Jurkat, Clone E6-1 (cell line): ENCODE results near the gene SPHK2.
A peak's percentile ranks its signal among the peaks of the same experiment; 100 is the strongest.

ENCODE experiments used
- DNase-seq: peaks from one replicate; pipeline ENCODE4 v3.0.0-alpha.2; 2011; ENCODE audit warnings: low read depth, low spot score
- H3K4me3 ChIP-seq: 2 replicates; pipeline ENCODE4 v1.5.1; 2011; ENCODE audit warnings: mild to moderate bottlenecking, low read length, control low read depth, moderate library complexity

The SPHK2 gene

DNA sequence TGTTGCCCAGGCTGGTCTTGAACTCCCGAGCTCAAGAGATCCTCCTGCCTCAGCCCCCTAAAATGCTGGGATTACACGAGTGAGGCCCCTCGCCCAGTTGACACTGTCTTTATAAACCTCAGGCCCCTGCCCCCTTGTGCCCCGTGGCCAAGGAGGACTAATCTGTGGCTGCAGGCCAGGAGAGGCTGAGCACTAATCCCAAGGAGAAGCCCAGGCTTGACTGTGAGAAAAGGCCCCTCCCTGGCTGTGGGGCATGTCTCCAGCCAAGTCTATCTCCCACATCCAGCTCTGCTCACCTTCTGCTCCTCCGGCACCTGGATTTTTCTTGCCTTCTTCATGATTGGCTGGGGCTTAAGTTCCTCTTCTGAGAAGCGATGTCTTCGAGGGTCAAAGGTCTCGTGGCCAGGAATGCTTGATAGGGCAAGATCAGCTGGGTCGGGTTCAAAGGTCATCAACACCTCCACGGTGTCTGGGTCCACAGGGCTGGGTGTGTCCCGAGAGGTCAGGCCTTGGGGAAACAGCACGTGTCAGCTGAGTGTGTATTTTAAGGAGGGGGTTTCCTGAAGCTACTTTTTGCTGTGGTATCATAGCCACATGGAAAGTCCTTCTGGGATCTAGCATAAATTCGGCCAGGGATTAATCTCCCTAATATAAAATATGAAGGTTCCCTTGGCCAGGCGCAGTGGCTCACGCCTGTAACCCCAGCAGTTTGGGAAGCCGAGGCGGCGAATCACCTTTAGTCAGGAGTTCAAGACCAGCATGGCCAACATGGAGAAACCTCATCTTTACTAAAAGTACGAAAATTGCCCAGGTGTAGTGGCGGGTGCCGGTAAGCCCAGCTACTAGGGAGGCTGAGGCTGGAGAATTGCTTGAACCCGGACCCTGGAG lies 14.1 kb downstream of the SPHK2 start:
- DNase-seq: no peak
- peak overlapping the region; percentile 64 for H3K4me3 ChIP-seq

DNA sequence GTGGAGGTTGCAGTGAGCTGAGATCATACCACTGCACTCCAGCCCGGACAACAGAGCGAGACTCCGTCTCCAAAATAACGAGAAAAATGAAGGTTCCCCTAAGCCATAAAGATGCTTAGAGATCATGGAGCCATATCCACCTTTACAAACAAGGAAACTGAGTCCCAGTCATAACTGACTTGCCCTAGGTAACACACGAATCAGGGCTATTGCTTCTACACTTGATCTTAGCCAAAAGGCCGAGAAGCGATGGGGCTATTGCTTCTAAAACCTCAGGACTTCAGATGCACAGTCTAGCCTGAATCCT lies 14.7 kb downstream of the SPHK2 start:
- peak overlapping the region; percentile 64 for H3K4me3 ChIP-seq
- DNase-seq: no peak

DNA sequence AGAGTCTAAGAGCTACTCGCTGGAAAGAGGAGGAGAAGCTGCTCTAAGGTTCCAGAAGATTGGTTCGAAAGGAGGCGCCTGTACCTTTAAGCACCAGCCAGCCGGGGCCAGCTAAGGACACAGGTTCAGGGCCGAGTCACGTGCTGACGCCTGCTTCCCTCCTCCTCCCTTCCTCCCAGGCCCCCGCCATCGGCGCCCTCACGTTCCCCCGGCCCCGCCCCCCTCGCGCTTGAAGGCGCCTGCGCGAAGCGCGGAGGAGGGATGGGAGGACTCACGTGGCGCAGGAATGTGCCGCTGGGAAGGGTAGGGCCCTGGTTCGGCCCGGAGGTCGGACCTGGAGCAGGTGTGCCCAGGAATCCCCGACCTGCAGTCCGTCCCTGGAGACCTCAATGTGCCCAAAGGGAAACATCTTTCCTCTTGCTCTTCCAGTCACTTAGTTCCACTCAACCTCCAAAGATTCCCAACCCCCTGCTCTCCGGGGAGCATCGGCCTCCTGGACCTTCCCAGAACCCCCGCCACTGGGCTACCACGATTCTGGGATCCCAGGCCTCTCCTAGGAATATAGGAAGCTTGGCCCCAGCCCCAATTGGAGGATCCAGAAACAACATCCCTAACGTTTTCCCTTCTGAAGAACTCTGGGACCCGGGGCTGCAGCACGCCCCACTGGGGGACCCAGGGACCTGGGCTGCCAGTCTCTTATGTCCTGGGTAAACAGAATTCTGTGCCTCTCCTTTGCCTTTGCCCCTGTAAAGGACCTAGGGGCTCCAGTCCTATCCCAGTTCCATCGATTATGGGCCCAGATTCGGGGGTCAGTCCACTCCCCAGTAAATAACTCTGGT lies 15.3 kb downstream of the SPHK2 start:
- H3K4me3 ChIP-seq: peak overlapping the region; percentile 64
- DNase-seq: peak; percentile 95

DNA sequence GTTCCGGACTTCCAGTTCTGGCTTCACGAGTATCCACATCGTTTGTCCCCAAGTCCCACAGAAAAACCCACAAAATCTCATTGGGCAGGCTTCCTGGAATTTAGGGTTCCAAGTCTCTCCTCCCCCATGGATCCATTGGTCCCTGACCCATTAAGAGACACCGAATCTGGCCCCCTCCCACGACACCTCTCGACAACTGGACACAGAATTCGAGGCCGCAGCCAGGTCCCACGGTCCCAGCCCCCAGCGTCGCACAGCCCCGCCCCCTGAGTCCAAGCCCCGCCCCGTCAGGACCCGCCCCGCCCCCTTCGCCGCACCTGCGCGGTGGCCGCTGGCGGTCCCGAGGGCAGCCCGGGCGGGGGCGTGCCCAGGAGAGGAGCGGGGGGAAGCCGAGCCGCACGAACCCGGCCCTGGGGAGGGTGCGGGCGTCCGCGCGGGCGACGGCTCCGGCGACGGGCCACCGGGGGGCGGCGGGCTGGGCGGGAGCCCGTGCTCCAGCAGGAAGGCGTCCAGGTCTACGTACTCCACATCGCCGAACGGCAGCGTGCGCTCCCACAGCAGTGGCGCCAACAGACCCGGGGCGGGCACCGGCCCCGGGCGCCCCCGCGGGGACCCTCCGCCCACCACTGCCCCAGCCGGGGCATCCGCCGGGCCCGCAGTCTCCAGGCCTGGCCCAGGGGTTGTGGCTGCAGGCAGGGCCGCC lies 16.1 kb downstream of the SPHK2 start:
- no peak for DNase-seq
- peak overlapping the region; percentile 76 for H3K4me3 ChIP-seq

DNA sequence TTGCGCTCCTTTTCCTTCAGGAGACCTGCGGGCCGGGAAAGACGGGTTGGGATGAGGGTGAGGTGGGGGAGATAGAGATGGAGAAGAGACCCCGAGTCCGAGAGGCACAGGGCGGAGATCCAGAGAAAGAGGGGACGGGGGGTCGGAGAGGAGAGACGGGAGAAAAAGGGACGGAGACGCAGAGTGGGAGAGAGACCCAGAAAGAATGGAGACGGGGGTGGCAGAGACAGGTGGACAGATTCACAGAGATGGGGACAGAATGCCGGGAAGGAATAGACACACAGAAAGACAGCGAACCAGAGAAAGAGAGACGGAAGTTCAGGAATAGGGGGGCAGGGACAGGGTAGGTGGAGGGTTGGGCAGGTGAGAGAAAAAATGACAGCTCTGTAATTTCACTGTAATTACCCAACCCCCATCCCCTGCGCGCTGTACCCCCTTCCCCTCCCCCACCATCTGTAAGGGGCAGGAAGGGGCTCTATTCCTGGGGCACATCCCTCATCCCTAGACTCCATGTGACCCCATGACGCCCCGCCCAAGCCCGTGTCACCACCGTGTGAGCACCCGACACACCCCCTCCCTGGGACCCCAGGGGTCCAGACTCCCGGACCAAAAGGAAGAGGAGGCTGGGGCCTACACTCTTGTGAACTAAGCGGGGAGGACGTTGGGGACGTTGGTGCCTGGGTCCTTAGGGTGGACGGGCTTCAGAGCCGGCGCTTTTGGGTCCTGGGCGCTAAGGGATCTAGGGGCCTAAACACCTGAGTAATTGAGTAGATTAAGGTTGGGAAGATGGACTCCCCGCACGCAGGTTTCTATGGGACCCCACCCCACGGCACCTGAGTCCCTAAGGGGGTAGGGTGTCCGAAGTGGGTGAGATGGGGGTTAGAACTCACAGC lies 16.9 kb downstream of the SPHK2 start:
- peak overlapping the region; percentile 76 for H3K4me3 ChIP-seq
- DNase-seq: no peak

DNA sequence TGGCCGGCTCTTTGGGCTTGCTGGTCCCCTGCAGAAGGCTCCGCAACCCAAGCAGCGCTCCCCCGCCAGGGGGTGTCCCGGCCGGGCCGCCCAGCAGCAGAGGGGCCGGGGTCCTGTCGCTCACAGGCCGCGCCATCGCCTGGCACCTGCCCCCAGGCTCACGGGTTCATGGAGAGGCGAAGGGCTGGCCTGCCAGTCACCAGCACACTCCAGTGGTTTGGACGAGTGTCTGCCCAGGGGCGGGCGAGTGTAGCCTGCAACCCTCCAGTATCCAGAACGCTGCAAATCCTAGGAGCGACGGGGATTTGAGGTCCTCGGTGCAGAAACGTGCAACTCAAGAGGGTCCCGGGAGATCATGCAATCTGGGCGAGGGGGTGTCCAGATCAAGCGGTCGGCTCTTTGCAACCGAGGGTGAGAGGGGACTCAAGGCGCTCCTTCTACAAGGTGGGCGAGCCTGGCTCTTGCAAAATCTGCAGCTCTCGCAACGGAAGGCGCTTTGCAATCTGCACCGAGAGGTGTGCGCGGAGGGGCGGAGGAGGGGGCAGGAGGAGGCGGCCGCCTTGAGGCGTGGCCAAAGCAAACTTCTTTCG lies 17.6 kb downstream of the SPHK2 start, which contains the start of gene DBP:
Gene DBP, minus strand, starts transcription at position 521 of the 590 bp plus-strand sequence. Its CDS starts 385 bp downstream, at position 136.
- no peak for DNase-seq
- H3K4me3 ChIP-seq: peak within 1 kb of the TSS; percentile 76

DNA sequence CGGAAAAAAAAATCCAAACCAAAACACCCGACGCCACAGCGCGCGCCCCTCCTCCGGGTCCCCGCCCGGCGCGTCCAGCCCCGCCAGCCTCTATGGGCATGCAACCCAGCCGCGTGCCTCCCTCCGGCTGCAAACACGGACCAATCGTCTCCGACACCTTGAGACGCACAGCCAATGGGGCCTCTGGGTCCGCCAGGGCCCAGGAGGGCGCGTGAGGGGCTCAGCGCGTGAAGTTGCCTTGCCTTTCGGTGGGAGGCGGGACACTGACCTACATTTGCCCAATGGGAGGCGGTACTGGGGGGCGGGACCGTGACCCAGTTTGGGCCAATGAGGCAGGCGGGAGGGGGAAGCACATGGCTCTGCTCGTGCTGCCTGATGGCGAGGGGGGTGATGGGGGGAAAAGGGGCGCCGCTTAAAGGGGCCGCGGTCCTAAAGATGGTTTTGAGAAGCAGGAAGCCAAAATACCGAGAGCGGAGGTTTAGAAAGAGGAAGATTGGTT lies 18.2 kb downstream of the SPHK2 start:
- peak overlapping the region; percentile 76 for H3K4me3 ChIP-seq
- DNase-seq: peak; percentile 99

DNA sequence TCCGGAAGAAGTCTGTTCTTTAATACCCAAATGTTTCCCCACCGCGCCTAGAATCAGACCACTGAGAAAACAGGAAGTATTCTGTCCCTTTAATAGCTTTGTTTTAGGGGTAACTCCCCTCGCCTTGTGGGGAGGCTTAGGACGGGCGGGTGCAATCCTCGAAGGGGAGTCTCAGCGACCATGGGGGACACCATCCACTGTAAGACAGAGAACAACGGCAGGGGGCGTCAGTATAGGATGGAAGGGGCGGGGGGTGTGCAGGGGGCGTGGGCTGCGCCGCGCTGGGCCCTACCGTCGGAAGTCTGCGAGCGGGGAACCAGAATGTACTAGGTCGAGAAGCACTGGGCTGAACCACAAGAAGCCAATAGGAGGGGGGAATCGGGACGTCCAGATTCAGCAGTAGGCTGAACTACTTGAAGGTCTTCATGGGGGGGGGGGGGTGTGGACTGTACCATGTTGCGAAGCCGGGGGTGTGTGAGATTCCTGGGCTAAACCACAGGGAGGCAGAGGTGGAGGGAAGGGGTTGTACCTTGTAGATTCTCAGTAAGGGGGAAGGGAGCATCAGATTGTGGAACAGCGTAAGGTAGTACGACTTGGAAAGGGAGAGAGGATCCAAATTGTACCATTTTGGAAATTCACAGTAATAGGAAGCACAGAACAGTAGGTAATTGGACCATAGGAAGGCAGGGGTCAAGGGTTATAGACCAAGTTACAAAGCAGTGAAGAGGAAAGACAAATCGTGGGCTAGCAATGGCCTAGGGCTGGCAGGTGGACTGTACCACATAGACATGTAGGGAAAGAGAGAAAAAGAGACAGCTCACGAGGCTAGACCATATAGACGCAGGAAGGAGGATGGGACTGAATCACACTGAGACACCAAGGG lies 18.9 kb downstream of the SPHK2 start:
- H3K4me3 ChIP-seq: peak overlapping the region; percentile 57
- peak; percentile 96 for DNase-seq

DNA sequence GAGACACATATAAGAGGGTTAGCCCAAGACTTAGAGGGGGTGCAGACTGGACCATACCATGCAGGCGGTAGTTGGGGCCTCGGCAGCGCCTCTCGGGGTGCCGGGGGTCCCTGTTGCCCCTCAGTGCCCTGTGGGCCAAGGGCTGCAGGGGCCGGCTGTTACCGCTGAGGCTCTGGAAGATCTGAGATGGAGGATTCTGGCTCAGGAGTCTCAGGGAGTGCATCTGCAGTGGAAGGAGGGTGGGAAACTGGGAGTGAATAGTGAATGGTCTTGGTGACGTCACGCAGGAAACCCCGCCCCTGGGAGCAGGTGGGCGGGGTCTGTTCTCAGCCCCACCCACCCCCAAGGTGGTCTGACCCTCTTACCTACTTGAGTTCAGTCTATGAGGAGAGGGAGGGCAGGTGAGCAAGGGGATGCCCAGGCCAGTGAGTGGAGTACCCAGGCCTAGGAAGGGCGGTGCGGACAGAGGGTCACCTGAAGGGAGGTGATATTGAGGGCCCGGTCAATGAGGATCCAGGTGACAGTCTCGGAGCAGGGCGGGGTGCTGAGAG lies 19.6 kb downstream of the SPHK2 start:
- no peak for DNase-seq
- peak overlapping the region; percentile 57 for H3K4me3 ChIP-seq

DNA sequence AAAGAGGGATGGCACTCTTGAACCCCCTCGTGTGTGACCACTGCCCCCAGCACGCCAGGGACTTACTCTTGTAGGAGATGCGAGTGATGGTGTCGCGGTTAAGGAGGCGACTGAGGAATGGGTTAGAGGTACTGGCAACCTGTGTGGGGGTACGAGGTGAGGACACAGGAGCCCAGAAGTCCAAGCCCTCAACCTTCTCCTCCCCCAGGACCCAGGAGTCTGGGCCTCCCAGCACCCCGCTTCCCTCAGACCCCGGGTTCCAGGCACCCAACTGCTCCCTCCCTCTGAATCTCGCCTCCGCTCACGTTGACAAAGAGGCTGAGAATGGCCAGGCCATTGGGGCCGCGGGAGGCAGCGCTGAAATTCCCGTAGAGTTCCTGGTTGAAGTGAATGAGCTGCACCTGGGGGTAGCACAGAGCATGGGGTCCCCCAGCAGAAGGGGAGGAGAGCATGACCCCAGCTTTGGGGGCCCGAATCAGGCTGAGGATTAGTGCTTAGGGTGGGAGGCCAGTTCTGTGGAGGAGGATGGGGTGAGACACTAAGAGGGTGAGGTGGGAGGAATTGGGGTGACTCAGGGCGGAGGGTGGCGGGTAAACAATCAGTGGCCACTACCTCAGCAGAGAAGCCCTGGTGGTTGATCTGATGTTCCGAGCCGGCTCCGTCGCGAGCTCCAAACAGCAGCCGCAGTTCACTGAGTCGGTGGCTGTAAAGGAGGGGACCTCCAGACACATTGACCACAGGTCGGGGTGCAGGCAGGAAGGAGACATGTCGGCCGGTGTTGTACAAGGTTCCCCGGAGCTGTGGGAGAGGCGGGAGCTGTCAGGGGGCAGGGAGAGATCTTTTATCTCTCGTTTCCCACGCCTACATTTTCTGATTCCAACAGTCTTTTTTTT lies 20.4 kb downstream of the SPHK2 start:
- no peak for DNase-seq
- no peak overlapping the region for H3K4me3 ChIP-seq

DNA sequence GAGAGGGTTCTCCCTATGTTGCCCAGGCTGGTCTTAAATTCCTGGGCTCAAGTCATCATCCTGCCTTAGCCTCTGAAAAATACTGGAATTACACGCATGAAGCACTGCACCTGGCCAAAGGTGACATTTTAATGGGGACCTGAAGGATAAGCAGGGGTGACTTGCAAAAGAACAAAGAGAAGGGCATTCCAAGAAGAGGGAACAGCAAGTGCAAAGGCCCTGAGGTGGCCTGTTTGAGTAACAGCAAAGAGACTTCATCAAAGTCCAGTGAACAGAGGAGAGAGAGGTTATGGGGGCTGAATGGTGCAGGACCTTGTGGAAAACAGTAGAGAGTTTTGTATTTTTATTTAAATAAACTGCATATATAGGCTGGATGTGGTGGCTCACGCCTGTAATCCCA lies 22.5 kb downstream of the SPHK2 start:
- DNase-seq: no peak
- H3K4me3 ChIP-seq: no peak overlapping the region

DNA sequence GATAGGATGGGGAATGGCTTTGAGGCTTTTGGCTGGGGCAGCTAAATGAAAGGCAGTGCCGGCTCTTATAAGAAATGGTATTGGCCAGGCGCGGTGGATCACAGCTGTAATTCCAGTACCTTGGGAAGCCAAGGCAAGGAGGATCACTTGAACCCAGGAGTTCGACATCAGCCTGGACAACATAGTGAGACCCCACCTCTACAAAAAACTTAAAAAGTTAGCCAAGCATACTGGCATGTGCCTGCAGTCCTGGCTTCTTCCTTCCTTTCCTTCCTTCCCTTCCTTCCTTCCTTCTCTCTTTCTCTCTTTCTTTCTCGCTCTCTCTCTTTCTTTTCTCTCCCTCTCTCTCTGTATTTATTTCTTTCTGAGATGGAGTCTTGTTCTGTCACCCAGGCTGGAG lies 23.6 kb downstream of the SPHK2 start:
- H3K4me3 ChIP-seq: no peak overlapping the region
- DNase-seq: no peak

DNA sequence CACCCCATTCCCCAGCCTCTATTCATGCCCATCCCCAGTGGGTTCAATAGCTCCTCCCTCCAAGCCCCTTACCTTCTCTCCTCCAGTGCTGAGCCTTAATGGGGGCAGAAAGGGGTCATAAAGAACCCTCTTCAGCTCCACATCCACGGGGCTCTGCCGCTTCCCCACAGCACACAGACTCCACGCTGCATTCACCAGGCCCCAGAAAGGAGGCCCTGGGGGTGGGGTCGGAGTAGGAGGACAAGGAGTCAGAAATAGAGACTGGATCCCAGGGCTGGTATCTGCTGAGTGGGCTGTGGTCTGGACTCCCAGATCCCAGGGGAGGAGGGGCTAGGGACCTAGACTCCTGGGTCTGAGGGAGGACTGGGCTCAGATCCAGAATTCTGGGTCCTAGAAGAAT lies 25.0 kb downstream of the SPHK2 start:
- H3K4me3 ChIP-seq: peak overlapping the region; percentile 58
- DNase-seq: no peak

DNA sequence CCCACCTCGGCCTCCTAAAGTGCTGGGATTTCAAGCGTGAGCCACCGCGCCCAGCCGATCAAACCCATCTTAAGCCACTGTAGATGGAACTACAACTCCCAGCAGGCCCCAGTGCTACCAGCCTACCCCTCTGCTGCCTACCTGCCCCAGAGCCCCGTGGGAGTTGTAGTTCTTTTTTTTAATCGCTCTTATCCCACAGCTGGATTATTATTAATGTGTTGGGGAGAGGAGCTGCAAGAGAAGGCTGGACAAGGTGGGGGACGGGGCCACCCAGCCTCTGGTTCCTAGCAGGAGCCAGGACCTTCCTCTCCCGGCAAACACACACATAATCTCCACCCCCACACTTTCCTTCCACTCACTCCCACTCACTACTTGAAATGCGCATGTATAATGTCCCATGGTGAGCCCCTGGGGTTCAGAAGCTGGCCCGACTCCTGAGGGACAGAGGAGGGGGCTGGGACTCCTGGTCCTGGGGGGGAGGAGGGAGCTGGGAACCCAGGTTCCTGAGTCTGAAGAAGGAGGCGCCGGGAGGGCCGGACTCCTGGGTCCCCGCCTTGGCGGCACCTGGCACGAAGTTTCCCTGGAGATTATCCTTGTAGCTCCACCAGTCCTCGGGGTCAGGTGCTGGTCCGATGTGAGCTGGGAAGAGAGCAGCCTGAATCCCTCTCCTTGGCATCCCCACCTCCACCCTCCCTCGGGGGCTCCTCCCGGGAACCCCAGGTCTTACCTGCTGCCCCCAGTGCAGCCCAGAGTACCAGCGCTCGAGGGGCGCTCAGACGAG lies 25.7 kb downstream of the SPHK2 start:
- H3K4me3 ChIP-seq: peak overlapping the region; percentile 58
- DNase-seq: peak; percentile 80

DNA sequence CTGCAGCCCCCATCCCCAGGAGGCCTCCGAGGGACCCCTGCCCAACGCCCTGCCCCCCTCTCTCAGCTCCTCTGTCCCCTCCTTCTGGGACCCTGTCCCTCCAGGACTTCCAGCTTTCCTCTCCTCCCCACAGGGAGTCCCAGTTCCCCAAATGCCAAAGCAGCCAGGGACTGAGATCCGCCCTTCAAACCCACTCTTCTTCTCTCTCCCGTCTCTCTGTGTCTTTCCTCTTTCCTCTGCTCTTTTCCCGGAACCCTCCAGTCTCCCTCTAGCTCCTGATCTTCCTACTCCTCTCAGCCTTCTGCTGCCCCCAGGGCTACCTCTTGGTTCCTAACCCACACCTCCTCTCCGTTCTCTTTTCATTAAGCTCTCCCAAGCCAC lies 26.3 kb downstream of the SPHK2 start:
- peak overlapping the region; percentile 58 for H3K4me3 ChIP-seq
- DNase-seq: no peak
